SK-N-SH treated with all-trans-retinoic acid at 6 μM for 48 hours (cell line): Measurements from ENCODE around the gene PRR23A.

ENCODE experiments used
- ATAC-seq: fragments of 200-7000 bp; cut with Tn5 transposase; 3 replicates; pipeline ENCODE4 v1.9.1; 2020; ENCODE audit warnings: mild to moderate bottlenecking, moderate library complexity
- ARNTL ChIP-seq: fragments of 450-650 bp; formaldehyde crosslinking; IDR thresholded peaks from 2 replicates; pipeline ENCODE4 v1.5.0; 2020; ENCODE audit warnings: low read depth, mild to moderate bottlenecking, moderate library complexity, borderline replicate concordance
- BACH2 ChIP-seq: fragments of 250-450 bp; sonication (Bioruptor Pico); IDR thresholded peaks from 2 replicates; pipeline ENCODE4 v1.9.0; 2021; ENCODE audit warnings: mild to moderate bottlenecking, borderline replicate concordance
- CREB5 ChIP-seq: fragments of 250-450 bp; sonication (Bioruptor Pico); IDR thresholded peaks from 2 replicates; pipeline ENCODE4 v1.5.1; 2020; ENCODE audit warnings: low read depth, mild to moderate bottlenecking, moderate library complexity
- CSRNP3 ChIP-seq: fragments of 250-450 bp; sonication (Bioruptor Pico); IDR thresholded peaks from 2 replicates; pipeline ENCODE4 v1.5.1; 2021; ENCODE audit warnings: mild to moderate bottlenecking, moderate library complexity
- GLIS3 ChIP-seq: fragments of 250-450 bp; sonication (Bioruptor Pico); IDR thresholded peaks from 2 replicates; pipeline ENCODE4 v1.5.0; 2020; ENCODE audit warnings: mild to moderate bottlenecking, moderate library complexity
- OSR1 ChIP-seq: fragments of 250-450 bp; sonication (Bioruptor Pico); IDR thresholded peaks from 2 replicates; pipeline ENCODE4 v1.8.0; 2022; ENCODE audit warnings: moderate library complexity, mild to moderate bottlenecking, inconsistent platforms
- PATZ1 ChIP-seq: fragments of 250-450 bp; sonication (Bioruptor Pico); IDR thresholded peaks from 2 replicates; pipeline ENCODE4 v1.8.0; 2020; ENCODE audit warnings: mild to moderate bottlenecking, moderate library complexity, borderline replicate concordance
- PPARA ChIP-seq: fragments of 250-450 bp; sonication (Bioruptor Pico); IDR thresholded peaks from 2 replicates; pipeline ENCODE4 v1.5.0; 2020; ENCODE audit warnings: mild to moderate bottlenecking, borderline replicate concordance
- RARB ChIP-seq: fragments of 250-450 bp; sonication (Bioruptor Pico); IDR thresholded peaks from 2 replicates; pipeline ENCODE4 v1.8.0; 2021; ENCODE audit warnings: mild to moderate bottlenecking, moderate library complexity
- SNAI2 ChIP-seq: fragments of 250-450 bp; sonication (Bioruptor Pico); IDR thresholded peaks from 2 replicates; pipeline ENCODE4 v1.5.0; 2020; ENCODE audit warnings: mild to moderate bottlenecking, moderate library complexity
- TCF4 ChIP-seq: fragments of 250-450 bp; sonication (Bioruptor Pico); IDR thresholded peaks from 2 replicates; pipeline ENCODE4 v1.8.0; 2021; ENCODE audit warnings: mild to moderate bottlenecking, moderate library complexity, borderline replicate concordance
- TOX ChIP-seq: fragments of 250-450 bp; sonication (Bioruptor Pico); IDR thresholded peaks from 2 replicates; pipeline ENCODE4 v1.8.0; 2021; ENCODE audit warnings: mild to moderate bottlenecking, moderate library complexity, borderline replicate concordance
- TSHZ2 ChIP-seq: fragments of 250-450 bp; sonication (Bioruptor Pico); IDR thresholded peaks from 2 replicates; pipeline ENCODE4 v1.5.0; 2020; ENCODE audit warnings: mild to moderate bottlenecking, moderate library complexity
- ZC3H10 ChIP-seq: fragments of 250-450 bp; sonication (Bioruptor Pico); IDR thresholded peaks from 2 replicates; pipeline ENCODE4 v1.5.1; 2021; ENCODE audit warnings: mild to moderate bottlenecking, moderate library complexity
- ZFP30 ChIP-seq: fragments of 450-650 bp; formaldehyde crosslinking; IDR thresholded peaks from 2 replicates; pipeline ENCODE4 v1.5.0; 2022; ENCODE audit warnings: mild to moderate bottlenecking, moderate library complexity
- ZNF565 ChIP-seq: fragments of 450-650 bp; formaldehyde crosslinking; conservative IDR thresholded peaks from 2 replicates; pipeline ENCODE4 v1.5.0; 2020; ENCODE audit warnings: low read depth, mild to moderate bottlenecking, moderate library complexity
- ZNF70 ChIP-seq: fragments of 450-650 bp; formaldehyde crosslinking; IDR thresholded peaks from 2 replicates; pipeline ENCODE4 v1.5.0; 2020; ENCODE audit warnings: mild to moderate bottlenecking, moderate library complexity
- ZNF8 ChIP-seq: fragments of 450-650 bp; formaldehyde crosslinking; IDR thresholded peaks from 2 replicates; pipeline ENCODE4 v1.5.0; 2020; ENCODE audit warnings: mild to moderate bottlenecking, moderate library complexity

The PRR23A gene

GRCh38 chr3:139024968-139025367 is 18.9 kb upstream of the PRR23A start:
- no peak for ATAC-seq
- TF ChIP-seq ARNTL (CRISPR knock-in tag) (no peak), CSRNP3 (CRISPR knock-in tag) (no peak), ZC3H10 (CRISPR knock-in tag) (no peak), GLIS3 (no peak), TOX (no peak), ZNF70 (CRISPR knock-in tag) (no peak), OSR1 (CRISPR knock-in tag) (no peak), PPARA (CRISPR knock-in tag) (no peak), TSHZ2 (no peak), PATZ1 (CRISPR knock-in tag) (no peak), ZNF8 (no peak), CREB5 (CRISPR knock-in tag) (no peak), TCF4 (CRISPR knock-in tag) (no peak), SNAI2 (CRISPR knock-in tag) (no peak), RARB (CRISPR knock-in tag) (no peak), ZFP30 (CRISPR knock-in tag) (no peak)

- ATAC-seq, result no peak
- TF ChIP-seq BACH2 (CRISPR knock-in tag), result no peak
- TF ChIP-seq, all 23 proteins: peak for 0
These were observed 14.8 kb upstream of the PRR23A start, which contains the start of gene PRR23B for GRCh38 chr3:139020868-139021234. PRR23B (minus strand) TSS chr3:139020926; CDS start chr3:139020661, 265 bp downstream.

- TF ChIP-seq ZNF8, result no peak
- no peak for ATAC-seq
These were observed 14.2 kb upstream of the PRR23A start for GRCh38 chr3:139020036-139020867.

- TF ChIP-seq ZNF565 (CRISPR knock-in tag), result no peak
- TF ChIP-seq ARNTL (CRISPR knock-in tag), result no peak
- TF ChIP-seq GLIS3, result no peak
- no peak for TF ChIP-seq CSRNP3 (CRISPR knock-in tag)
- no peak for TF ChIP-seq ZNF8
- no peak for TF ChIP-seq BACH2 (CRISPR knock-in tag)
- no peak for TF ChIP-seq TSHZ2
- TF ChIP-seq ZC3H10 (CRISPR knock-in tag), result no peak
- no peak for ATAC-seq
These were observed 10.5 kb upstream of the PRR23A start for GRCh38 chr3:139016430-139017048.
